Erythroblast (primary cell): ENCODE measurements around the gene HERC2.
"Not testable (repeated sequence)": the region's sequence is repeated elsewhere in the genome, so short reads cannot be mapped to it uniquely, and the experiment has no call there.

Experiments used
- DNase-seq, 2 experiments: peaks; one replicate each; lab custom pipeline; 2025; lab: John Stamatoyannopoulos, UW
- GATA1 ChIP-seq: IDR thresholded peaks from 2 replicates; pipeline ENCODE4 v1.6.1; 2011; ENCODE audit warnings: low read depth, mild to moderate bottlenecking, control low read depth, low read length, moderate library complexity
- POLR2A ChIP-seq: IDR thresholded peaks from 2 replicates; pipeline ENCODE4 v1.6.1; 2011; ENCODE audit warnings: mild to moderate bottlenecking, low read length

The HERC2 gene

DNA sequence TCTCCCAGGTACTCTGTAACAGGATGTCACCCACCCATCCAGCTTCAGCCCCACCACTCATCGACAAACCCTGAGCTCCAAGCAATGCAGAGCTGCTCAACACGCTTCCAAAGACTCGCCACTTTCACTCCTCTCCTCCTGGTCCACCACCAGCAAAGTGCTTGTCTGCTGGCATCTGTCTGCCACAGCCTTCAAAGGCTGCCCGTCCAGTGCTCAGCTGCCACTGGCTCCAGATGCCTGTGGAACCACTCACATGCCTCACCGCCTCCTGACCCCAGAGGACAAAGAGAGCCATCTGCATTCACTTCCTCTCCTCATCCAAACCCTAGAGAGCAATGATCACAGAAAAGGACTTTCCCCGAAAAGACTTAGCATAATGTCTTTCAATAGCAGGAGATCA lies 113.4 kb downstream of the HERC2 start:
- no peak for TF ChIP-seq GATA1
- no peak for TF ChIP-seq POLR2A
- no peak for DNase-seq

DNA sequence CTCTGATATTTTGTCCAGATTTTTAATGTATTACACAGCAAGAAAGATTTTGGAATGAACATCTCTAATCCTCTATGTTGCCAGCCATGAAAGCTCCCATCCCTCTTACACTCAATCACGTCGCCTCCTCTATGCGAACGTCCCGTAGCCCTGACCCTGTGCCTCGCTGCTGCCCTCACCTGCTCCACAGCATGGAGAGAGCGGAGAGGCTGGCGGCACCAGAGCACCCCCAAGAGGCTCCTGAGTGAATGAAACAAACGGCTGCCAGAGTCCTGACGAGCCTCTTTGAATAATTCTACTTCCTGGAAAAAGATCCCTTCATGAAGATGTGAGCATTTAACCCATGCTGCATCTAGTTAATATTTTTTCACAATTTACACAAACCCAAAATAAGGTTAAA lies 116.3 kb downstream of the HERC2 start:
- not testable (repeated sequence) for DNase-seq

DNA sequence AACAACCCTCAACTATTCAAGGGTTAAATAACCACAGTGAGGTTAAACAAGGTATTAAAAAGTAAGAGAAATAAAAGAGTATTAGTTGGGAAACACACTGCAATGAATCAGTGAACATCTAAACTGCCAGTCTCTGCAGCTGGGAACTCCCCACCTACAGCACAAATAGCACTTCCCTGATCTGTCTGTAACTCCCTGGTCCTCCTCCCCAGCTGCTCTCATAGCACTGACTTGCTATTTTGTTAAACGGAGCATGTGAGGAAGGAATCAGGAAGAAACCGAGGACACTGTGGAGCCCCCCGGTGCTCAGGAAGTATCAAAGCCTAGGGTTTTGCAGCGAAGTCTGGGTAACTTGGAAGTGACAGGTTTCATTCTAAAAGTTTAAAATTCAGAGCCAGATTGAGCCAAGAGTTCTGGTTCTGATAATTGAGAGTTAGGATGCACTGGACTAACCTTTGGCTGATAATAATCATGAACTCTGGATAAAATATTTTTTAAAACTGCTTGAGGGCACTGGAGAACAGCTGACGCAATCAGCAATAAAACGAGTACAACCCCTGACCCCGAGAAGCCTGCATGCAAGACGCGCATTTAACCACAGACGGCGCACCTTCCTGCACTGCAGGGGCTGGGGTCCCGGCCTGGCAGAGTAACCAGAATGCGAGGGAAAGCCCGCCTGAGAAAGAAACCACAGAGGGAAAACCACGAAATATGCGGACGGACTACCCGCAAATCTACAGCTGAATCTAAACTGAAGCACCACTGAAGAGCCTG lies 118.7 kb downstream of the HERC2 start:
- not testable (repeated sequence) for DNase-seq

DNA sequence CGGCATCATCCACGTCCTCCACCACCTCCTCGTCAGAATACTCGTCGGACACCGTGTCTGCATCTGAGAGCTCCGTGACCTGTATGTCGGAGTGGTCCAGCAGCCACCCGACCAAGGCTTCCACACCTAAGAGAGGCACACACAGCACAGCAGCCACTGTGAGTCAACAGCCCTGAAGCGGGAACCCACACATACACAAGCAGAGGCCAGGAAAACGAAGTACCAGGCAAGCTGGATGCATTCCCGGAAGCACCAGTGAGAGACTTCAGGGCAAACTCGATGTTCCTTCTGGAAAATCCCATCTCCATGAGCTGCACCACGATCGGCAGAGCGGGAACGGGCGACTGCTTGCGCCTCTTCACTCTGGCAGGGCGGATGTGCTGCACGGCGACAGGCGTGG lies 119.9 kb downstream of the HERC2 start:
- not testable (repeated sequence) for DNase-seq

DNA sequence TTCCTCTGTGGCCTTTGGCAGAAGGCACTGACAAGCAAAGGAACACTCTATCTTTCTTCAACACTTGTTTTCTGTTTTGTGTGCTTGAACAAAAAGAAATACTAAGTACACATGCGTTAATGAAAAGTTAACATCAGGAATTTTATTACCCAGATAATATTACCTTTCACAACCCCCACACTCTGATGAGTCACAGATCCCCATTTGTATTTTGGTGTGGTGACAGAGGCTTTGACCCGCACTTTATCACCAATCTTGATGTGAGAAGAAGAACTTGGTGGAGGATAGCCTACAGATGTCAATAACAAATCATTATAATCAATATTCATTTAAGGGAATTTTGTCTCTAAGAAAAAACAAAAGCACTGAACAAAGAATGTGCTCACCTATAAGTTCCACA lies 123.8 kb downstream of the HERC2 start:
- not testable (repeated sequence) for DNase-seq

DNA sequence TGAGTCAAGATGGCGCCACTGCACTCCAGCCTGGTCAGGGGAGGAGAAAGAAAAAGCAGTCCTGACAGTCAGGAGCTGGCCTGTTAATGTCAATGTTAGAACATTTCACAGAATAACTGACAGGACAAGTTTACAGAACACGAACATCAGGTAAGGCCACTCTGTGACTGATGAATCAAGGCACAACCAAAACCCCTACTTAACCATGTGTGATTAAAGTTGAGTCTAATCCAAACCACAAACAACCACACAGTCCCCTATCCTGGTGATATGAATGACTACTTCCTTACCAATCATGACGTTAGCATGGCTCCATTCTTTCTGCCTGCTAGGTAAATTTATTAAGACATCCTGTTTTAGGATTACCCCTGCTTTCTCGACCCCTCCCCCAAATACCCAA lies 124.3 kb downstream of the HERC2 start:
- not testable (repeated sequence) for DNase-seq

DNA sequence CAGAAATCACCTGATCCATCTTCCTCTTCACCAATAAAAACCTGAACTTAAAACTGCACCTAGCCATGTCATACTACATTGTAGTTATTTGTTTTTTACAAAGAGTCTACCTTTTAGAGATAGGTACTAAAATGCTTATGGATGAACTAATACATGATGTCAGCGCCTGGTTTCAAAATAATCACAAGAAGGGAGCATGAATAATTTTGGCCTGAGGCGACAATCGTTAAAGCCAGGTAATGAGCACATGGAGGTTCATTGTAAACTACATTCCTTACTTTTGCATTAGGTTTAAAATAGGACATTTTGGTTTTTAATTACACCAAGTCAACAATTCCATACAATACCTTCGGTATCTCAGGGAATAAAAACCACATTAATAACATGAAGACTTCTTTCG lies 125.4 kb downstream of the HERC2 start:
- not testable (repeated sequence) for DNase-seq

DNA sequence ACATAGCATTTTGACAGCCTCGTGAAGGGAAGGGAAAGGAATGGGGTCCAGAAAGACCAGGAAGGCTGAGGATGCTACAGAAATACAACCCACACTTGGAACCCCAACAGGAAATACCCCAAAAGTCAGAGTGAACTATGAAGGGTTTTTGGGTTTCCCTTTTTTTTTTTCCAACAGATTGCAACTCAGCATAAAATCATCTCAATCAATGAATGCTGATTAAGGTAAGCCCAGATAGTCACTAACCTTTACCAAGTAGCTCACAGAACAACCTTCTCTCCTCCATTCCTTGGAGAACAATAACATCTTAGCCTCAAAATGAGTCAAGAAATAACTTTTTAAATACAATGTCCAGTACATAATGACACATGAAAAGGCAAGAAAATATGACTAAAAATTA lies 129.2 kb downstream of the HERC2 start:
- no peak for DNase-seq
- TF ChIP-seq GATA1 = no peak
- no peak for TF ChIP-seq POLR2A

DNA sequence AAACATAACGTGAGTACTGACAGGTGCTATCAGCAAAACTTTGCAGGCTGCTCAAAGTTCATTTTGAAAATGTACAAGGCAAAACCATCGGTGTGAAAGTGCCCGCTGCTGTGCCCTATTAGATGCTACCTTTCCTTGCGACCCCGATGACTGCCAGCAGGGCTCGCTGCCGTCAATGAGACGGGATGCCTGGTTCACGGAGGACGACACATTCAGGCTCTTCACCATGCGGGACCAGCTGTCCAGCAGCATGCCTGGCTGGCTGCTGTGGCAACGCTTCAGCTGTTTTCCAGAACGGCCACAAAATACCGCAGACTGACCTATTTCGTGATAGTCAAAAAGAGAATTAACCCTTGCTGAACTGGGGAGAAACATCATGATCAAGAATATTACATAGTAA lies 130.1 kb downstream of the HERC2 start:
- DNase-seq = no peak
- TF ChIP-seq GATA1 (no peak), POLR2A (no peak)

DNA sequence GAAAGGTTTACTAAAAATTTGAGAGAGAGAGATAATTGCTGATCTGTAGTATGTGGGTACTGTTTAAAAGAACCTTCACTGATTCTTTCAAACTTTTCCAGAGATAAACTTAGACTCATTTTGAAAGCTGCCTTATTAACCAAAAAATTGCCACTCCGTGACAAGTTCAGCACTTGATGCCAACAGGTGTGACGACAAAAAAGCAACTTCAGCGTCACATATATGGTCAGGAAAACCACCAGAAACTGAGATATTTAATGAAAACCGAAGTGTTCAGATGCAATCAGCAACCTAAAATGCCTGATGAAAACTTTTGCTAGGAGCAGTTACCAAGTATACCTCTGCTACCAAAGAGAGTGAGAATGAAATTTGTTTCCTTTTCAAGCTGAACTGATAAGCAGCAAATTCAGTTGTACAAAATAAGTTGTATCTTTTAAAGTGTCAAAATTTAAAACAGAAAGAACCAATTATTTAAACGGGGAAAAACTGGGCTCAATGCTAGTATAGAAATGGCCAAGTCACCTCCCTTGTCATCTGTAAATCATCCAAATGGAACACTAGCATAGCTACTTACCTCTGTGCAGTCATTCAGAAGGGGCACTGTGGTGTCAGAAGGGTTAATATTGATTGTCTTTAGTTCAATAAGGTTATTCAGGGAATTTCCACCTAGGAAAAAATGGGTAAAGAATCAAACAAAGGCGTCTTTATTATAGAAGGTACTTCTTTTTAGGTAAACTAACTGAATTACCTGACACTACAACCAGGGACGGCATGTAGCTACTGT lies 131.4 kb downstream of the HERC2 start:
- no peak for TF ChIP-seq POLR2A
- no peak for TF ChIP-seq GATA1
- DNase-seq = no peak

DNA sequence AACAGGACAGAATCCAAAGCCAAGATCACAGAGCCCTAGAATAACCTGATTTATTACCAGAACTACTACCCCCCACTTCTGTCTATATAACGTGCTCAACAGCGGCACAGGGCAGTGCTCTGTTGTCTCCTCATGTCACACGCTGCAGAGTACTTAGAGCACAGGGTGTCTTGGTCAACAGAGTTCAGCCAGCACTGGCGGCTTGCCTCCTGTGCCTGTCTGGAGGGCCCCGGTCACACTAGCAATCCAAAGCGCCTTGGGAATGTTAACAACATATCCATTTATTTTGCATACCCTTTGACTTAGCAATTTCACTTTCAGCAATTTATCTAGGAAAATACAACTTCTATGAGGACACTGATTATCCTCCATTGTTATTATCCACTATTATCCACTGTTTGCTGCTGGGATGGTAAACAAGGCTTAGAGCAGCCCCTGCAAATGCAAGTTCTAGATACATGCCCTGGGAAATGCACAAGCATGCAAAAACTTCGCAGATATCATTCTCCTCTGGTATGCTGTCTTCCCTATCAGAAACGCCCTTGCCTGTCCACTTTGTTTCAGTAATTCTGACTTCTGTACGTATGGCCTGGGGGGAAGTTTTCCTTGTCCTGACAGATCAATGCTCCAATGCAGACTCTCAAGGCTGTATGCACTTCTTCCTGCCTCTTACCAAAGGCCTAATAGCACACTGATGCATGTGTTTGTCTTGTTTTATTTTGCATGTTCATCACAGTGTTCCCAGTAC lies 136.7 kb downstream of the HERC2 start:
- TF ChIP-seq GATA1 (no peak), POLR2A (no peak)
- DNase-seq = no peak

DNA sequence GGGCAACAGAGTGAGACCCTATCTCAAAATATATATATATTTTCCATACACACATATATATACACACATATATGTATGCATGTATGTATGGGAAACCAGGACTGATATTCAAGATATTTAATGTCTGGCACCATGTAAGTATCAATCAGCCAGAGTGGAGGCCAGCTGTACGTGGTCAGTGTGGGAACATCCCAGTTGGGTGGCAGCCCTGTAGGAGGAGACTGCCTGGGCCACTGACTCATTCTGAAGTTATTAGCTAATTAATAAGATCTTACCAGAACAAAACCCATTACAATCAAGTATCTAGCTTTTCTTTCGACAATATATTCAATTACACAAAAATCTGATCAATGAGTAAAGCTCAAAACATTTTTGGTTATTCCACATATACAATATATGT lies 137.8 kb downstream of the HERC2 start:
- DNase-seq = no peak
- TF ChIP-seq GATA1 (no peak), POLR2A (no peak)

DNA sequence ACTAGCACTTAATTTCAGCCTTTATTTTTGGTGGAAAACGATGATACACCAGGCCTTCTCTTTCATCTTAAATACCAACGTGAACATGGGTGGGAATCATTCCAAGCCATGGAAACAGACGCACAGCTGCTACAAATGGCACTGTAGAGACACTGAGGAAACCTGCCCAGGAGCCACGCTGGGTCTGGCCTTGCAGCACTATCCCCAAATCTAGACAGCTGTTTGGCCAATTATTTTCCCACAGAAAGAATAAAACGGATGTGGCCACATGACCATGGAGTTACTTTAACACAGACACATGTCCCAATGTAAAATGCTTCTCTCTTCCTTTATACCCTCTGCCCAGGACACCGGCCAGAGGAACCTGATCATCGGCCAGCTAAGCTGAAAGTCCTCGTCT lies 139.2 kb downstream of the HERC2 start:
- TF ChIP-seq GATA1 (no peak), POLR2A (no peak)
- no peak for DNase-seq

DNA sequence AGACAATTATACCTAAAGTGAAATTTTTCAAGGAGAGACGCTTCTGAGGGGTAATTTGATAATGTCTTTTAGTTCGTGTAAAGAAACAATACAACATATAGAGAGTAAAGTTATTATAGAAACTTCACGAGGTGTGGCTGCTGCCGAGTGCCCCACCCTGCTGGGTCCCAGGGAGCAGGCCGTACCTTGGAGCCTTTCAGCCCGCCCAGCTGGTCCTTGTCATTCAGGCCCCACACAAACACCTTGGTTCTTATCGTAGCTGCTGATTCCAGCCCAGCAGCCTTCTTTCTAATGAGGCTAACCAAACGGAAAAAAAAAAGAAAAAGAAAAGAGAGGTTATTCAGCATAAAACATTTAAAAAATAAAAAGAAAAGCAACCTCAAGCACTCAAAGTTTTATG lies 139.8 kb downstream of the HERC2 start:
- DNase-seq = no peak
- no peak for TF ChIP-seq GATA1

DNA sequence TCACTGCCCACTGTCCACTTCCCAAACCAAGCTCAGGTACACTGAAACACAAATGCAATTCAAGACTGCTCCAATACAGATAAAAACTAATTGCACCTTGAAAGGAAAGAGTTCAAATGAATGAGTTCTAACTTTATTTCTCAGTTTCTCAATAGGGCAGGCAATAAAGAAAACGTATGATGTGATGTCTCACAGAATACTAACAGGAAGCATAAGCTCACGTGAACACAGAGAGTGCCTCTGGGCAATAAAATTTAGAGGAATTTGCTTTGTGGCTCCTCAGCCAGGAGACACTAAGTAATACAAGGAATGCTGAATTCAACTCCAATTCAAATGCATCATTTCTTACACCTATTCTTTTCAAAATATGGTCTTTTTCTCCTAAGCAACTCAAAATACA lies 140.6 kb downstream of the HERC2 start:
- TF ChIP-seq POLR2A (no peak), GATA1 (no peak)

More for the DNA sequence above, 140.6 kb downstream of the HERC2 start:
- no peak for DNase-seq
